Astrocyte (in vitro differentiated cells and primary cell): Measurements from ENCODE around the gene KCNJ1. TPM values are rescaled to one million over a fixed set of nuclear protein-coding genes. Genes with fewer than 3 reads are reported as not detected.

Experiments used
- DNase-seq: peaks from one replicate; pipeline ENCODE4 v3.0.0-alpha.2; 2010; ENCODE audit warnings: low read depth
- FAIRE-seq: peaks from 2 replicates; lab custom pipeline; 2011; peaks lifted over from hg19 to GRCh38; lab: Jason Lieb, UNC
- H2AFZ ChIP-seq: 2 replicates; pipeline ENCODE4 v1.6.0; 2012; ENCODE audit warnings: low read depth, low read length, inconsistent platforms
- H3K27ac ChIP-seq: 2 replicates; pipeline ENCODE4 v1.5.1; 2011; ENCODE audit warnings: low read depth, low read length, inconsistent platforms
- H3K27me3 ChIP-seq: 2 replicates; pipeline ENCODE4 v1.6.0; 2011; ENCODE audit warnings: low read length, inconsistent platforms; ENCODE audit not compliant: insufficient read depth
- H3K36me3 ChIP-seq: 2 replicates; pipeline ENCODE4 v1.5.1; 2011; ENCODE audit warnings: low read length, inconsistent platforms; ENCODE audit not compliant: insufficient read depth
- H3K4me1 ChIP-seq: 2 replicates; pipeline ENCODE4 v1.5.1; 2011; ENCODE audit warnings: low read length, inconsistent platforms; ENCODE audit not compliant: insufficient read depth
- H3K4me2 ChIP-seq: 2 replicates; pipeline ENCODE4 v1.6.0; 2012; ENCODE audit warnings: low read length, inconsistent platforms
- H3K4me3 ChIP-seq: 2 replicates; pipeline ENCODE4 v1.5.1; 2011; ENCODE audit warnings: low read depth, mild to moderate bottlenecking, low read length, inconsistent platforms; ENCODE audit not compliant: insufficient read depth
- H3K79me2 ChIP-seq: 2 replicates; pipeline ENCODE4 v1.6.0; 2012; ENCODE audit warnings: mild to moderate bottlenecking, low read length, inconsistent platforms; ENCODE audit not compliant: insufficient read depth
- H3K9ac ChIP-seq: 2 replicates; pipeline ENCODE4 v1.6.0; 2012; ENCODE audit warnings: mild to moderate bottlenecking, low read length, inconsistent platforms
- H3K9me3 ChIP-seq: 2 replicates; pipeline ENCODE4 v1.5.1; 2012; ENCODE audit warnings: low read depth, mild to moderate bottlenecking, low read length, inconsistent platforms; ENCODE audit not compliant: insufficient read depth
- H4K20me1 ChIP-seq: 2 replicates; pipeline ENCODE4 v1.6.0; 2012; ENCODE audit warnings: low read length, inconsistent platforms; ENCODE audit not compliant: insufficient read depth
- H3K27ac Mint-ChIP-seq: one replicate; pipeline ENCODE4 v1.8.0; 2021; ENCODE audit warnings: mild to moderate bottlenecking, mixed read lengths; ENCODE audit not compliant: unreplicated experiment
- H3K27me3 Mint-ChIP-seq: one replicate; pipeline ENCODE4 v1.8.0; 2021; ENCODE audit warnings: low read depth, mixed read lengths; ENCODE audit not compliant: unreplicated experiment
- H3K36me3 Mint-ChIP-seq: one replicate; pipeline ENCODE4 v1.8.0; 2021; ENCODE audit warnings: low read depth, mixed read lengths; ENCODE audit not compliant: unreplicated experiment
- H3K4me1 Mint-ChIP-seq: one replicate; pipeline ENCODE4 v1.8.0; 2021; ENCODE audit warnings: low read depth, mixed read lengths; ENCODE audit not compliant: unreplicated experiment
- H3K4me3 Mint-ChIP-seq: one replicate; pipeline ENCODE4 v1.8.0; 2021; ENCODE audit warnings: mild to moderate bottlenecking, moderate library complexity, mixed read lengths; ENCODE audit not compliant: unreplicated experiment
- H3K9me3 Mint-ChIP-seq: one replicate; pipeline ENCODE4 v1.8.0; 2021; ENCODE audit warnings: mild to moderate bottlenecking, mixed read lengths; ENCODE audit not compliant: unreplicated experiment
- EZH2 ChIP-seq: IDR thresholded peaks from 2 replicates; pipeline ENCODE4 v1.6.1; 2012; ENCODE audit warnings: mild to moderate bottlenecking, low read length, inconsistent platforms; ENCODE audit not compliant: insufficient read depth
- total RNA-seq: library from RNA; stranded (reverse); gene quantifications from 2 replicates; pipeline ENCODE4 v1.2.1, GENCODE V29; 2021
- TF ChIP-seq, protein P1 (sequence below): IDR thresholded peaks from 2 replicates; pipeline ENCODE4 v1.5.1; 2011; ENCODE audit warnings: low read depth, mild to moderate bottlenecking, inconsistent platforms, low read length, moderate library complexity; ENCODE audit not compliant: insufficient read depth

The KCNJ1 gene
- total RNA-seq, 1 donor from 2014 or later = not detected

GRCh38 chr11:128802358-128802981 lies 64.6 kb downstream of the KCNJ1 start:
- H3K36me3 ChIP-seq = no peaks in the 10 kb centered on the region
- Mint-ChIP-seq H3K27ac (peak overlapping the region; percentile 30), H3K27me3 (no peaks in the 10 kb centered on the region), H3K36me3 (peaks cover 8% of the 10 kb centered on the region), H3K4me3 (no peak overlapping the region), H3K9me3 (no peaks in the 10 kb centered on the region), H3K4me1 (peaks cover 43% of the 10 kb centered on the region)
- FAIRE-seq = no peak
- H3K4me2 ChIP-seq = no peak overlapping the region
- H3K79me2 ChIP-seq = no peaks in the 10 kb centered on the region
- H3K9ac ChIP-seq = no peak overlapping the region
- no peak overlapping the region for H3K4me3 ChIP-seq
- H3K4me1 ChIP-seq = peaks cover 23% of the 10 kb centered on the region
- H3K27ac ChIP-seq = no peak overlapping the region
- no peaks in the 10 kb centered on the region for H3K27me3 ChIP-seq
- no peak overlapping the region for H2AFZ ChIP-seq
- TF ChIP-seq EZH2 = no peak
- TF ChIP-seq, protein P1, sequence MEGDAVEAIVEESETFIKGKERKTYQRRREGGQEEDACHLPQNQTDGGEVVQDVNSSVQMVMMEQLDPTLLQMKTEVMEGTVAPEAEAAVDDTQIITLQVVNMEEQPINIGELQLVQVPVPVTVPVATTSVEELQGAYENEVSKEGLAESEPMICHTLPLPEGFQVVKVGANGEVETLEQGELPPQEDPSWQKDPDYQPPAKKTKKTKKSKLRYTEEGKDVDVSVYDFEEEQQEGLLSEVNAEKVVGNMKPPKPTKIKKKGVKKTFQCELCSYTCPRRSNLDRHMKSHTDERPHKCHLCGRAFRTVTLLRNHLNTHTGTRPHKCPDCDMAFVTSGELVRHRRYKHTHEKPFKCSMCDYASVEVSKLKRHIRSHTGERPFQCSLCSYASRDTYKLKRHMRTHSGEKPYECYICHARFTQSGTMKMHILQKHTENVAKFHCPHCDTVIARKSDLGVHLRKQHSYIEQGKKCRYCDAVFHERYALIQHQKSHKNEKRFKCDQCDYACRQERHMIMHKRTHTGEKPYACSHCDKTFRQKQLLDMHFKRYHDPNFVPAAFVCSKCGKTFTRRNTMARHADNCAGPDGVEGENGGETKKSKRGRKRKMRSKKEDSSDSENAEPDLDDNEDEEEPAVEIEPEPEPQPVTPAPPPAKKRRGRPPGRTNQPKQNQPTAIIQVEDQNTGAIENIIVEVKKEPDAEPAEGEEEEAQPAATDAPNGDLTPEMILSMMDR = peak; percentile 51
- H3K9me3 ChIP-seq = no peaks in the 10 kb centered on the region
- no peak for DNase-seq
- no peaks in the 10 kb centered on the region for H4K20me1 ChIP-seq

DNA sequence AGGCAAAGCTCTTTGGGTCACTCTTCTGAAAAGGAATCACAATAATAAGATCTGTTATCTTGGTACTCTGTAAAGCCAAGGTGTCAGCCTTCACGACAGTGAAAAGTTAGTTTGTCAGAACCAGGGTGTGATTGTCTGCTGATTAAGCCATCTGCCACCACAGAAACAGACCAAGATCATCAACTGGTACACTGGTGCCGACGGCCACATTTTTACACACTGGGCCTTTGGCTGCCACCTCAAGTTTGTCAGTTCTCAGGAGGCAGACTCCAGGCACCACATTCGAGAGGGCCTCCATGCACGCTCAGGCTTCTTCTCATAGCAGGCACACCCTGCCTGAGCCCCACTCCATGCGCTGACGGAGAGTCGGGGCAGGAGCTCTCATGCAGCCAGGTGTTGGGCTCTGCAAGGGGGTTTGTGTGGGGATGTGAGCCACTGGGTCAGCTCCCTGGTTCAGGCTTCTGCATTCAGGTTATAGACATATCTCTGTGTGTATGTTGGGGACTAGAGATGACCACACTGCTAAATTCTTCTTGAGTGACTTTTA lies 66.2 kb downstream of the KCNJ1 start:
- H3K4me3 Mint-ChIP-seq = no peak overlapping the region
- no peak for DNase-seq
- Histone ChIP-seq H3K4me1 (peaks cover 12% of the 10 kb centered on the region), H3K36me3 (no peaks in the 10 kb centered on the region), H3K9ac (no peak overlapping the region), H3K4me2 (no peak overlapping the region), H3K79me2 (no peaks in the 10 kb centered on the region), H3K27ac (no peak overlapping the region), H2AFZ (no peak overlapping the region), H4K20me1 (no peaks in the 10 kb centered on the region), H3K27me3 (no peaks in the 10 kb centered on the region), H3K4me3 (no peak overlapping the region), H3K9me3 (no peaks in the 10 kb centered on the region)
- no peaks in the 10 kb centered on the region for H3K27me3 Mint-ChIP-seq
- H3K27ac Mint-ChIP-seq = no peak overlapping the region
- FAIRE-seq = no peak
- peaks cover 34% of the 10 kb centered on the region for H3K4me1 Mint-ChIP-seq
- TF ChIP-seq, protein P1 = no peak
- no peak for TF ChIP-seq EZH2
- H3K36me3 Mint-ChIP-seq = peaks cover 10% of the 10 kb centered on the region
- no peaks in the 10 kb centered on the region for H3K9me3 Mint-ChIP-seq

DNA sequence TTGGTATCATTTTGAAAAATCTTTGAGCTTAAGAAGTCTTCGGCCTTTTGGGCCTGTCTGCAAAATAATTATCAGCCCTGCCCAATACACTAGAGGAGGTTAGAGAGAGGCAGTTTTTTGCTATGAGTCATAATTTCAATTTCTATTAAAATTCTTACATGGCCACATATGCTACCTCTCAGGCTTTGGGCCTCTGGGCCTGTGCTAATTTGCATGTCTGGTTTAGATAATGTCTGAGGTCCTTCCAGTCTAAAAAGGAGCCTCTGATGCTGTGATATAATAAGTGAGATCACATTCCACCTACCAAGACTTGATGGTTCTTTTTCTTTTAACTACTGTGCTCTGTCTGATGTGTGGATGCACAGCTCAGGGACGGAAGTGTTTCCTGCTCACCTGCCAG lies 70.8 kb downstream of the KCNJ1 start:
- Mint-ChIP-seq H3K9me3 (no peaks in the 10 kb centered on the region), H3K27ac (peak overlapping the region; percentile 90), H3K4me3 (no peak overlapping the region), H3K4me1 (peaks cover 9% of the 10 kb centered on the region), H3K27me3 (no peaks in the 10 kb centered on the region), H3K36me3 (peaks cover 12% of the 10 kb centered on the region)
- TF ChIP-seq, protein P1 = no peak
- no peak for TF ChIP-seq EZH2
- Histone ChIP-seq H3K36me3 (peaks cover 3% of the 10 kb centered on the region), H3K9ac (peak overlapping the region; percentile 26), H3K4me3 (no peak overlapping the region), H3K4me2 (peak overlapping the region; percentile 2), H3K79me2 (no peaks in the 10 kb centered on the region), H2AFZ (no peak overlapping the region), H3K9me3 (no peaks in the 10 kb centered on the region), H4K20me1 (no peaks in the 10 kb centered on the region), H3K27ac (peak overlapping the region; percentile 41), H3K27me3 (no peaks in the 10 kb centered on the region), H3K4me1 (peaks cover 4% of the 10 kb centered on the region)
- FAIRE-seq (no peak), DNase-seq (peak; percentile 91)
